ENCODE data around the gene PSMD2. TPM values are rescaled to one million over a fixed set of nuclear protein-coding genes. Genes with fewer than 3 reads are reported as not detected.

Gene PSMD2
- total RNA-seq, 1 experiment from 2014 or later = 536 TPM

DNA sequence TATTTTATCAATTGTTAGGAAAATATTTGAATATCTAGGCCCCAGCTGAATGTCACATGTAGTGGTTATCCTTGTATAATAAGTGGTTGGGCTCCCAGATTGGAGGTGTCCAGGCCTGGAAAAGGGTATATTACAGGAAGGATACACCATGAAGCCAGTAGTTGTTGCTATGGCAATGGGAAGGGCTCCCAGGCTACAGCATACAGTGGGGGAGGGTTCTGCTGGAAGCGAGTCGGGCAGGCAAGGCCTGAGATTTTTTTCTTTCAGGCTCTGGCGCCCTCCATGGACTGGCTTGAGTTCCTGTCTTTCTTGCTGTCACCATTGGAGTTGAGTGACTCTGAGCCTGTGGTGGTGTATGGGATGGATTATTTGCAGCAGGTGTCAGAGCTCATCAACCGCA is 14.3 kb upstream of the PSMD2 start:
- no peaks in the 10 kb centered on the region for H3K27me3 ChIP-seq (ENCODE audit: control insufficient read depth, insufficient read depth, low read length)
- H3K9me3 ChIP-seq (ENCODE audit: control insufficient read depth, insufficient read depth, low read depth, low read length) = no peaks in the 10 kb centered on the region
- CTCF ChIA-PET = interaction anchor here (0.7 to 1.2 kb wide), 2 partner anchors 57 to 388 kb away, joined by 3 to 7 read pairs; no protein-coding TSS in a partner anchor
- intact Hi-C loops (cut with micrococcal nuclease; ENCODE audit: unreplicated experiment) (loop anchor here (5.0 to 10.0 kb wide), 2 partner anchors 140 to 387 kb away; no protein-coding TSS in a partner anchor), in situ Hi-C loops (cut with HindIII; ENCODE audit: low pct_unique_long_range_greater_than_20kb, low sequenced_read_pairs) (no loop called here)
- no peaks in the 10 kb centered on the region for H3K4me1 ChIP-seq (ENCODE audit: control insufficient read depth, insufficient read depth, low read length)
- no peaks in the 10 kb centered on the region for H3K36me3 ChIP-seq (ENCODE audit: control insufficient read depth, insufficient read depth, low read length)
- peak; percentile 88 for ATAC-seq
- no peak for DNase-seq (ENCODE audit: low read depth, low spot score)
- TF ChIP-seq TCF7L2 (IDR thresholded peaks at IDR 0.05; ENCODE audit: low read depth, low read length) = no peak
- TF ChIP-seq, protein P1, sequence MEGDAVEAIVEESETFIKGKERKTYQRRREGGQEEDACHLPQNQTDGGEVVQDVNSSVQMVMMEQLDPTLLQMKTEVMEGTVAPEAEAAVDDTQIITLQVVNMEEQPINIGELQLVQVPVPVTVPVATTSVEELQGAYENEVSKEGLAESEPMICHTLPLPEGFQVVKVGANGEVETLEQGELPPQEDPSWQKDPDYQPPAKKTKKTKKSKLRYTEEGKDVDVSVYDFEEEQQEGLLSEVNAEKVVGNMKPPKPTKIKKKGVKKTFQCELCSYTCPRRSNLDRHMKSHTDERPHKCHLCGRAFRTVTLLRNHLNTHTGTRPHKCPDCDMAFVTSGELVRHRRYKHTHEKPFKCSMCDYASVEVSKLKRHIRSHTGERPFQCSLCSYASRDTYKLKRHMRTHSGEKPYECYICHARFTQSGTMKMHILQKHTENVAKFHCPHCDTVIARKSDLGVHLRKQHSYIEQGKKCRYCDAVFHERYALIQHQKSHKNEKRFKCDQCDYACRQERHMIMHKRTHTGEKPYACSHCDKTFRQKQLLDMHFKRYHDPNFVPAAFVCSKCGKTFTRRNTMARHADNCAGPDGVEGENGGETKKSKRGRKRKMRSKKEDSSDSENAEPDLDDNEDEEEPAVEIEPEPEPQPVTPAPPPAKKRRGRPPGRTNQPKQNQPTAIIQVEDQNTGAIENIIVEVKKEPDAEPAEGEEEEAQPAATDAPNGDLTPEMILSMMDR (IDR thresholded peaks at IDR 0.05) = peak; percentile 81; the same call in 1 of the 2 replicates
- no peak overlapping the region for H3K4me3 ChIP-seq (ENCODE audit: low read depth in 2 of 2, low read length in 2 of 2)
- H3K27ac ChIP-seq (ENCODE audit: low read length) = no peak overlapping the region
- BruUV-seq (replicated peaks) = no TSS peak
- POLR2A ChIA-PET = no interaction called here

- Histone ChIP-seq H3K4me1 (ENCODE audit: control insufficient read depth, insufficient read depth, low read length) (no peaks in the 10 kb centered on the region), H3K27ac (ENCODE audit: low read length) (no peak overlapping the region), H3K4me3 (ENCODE audit: low read depth in 2 of 2, low read length in 2 of 2) (no peak overlapping the region), H3K36me3 (ENCODE audit: control insufficient read depth, insufficient read depth, low read length) (no peaks in the 10 kb centered on the region), H3K27me3 (ENCODE audit: control insufficient read depth, insufficient read depth, low read length) (no peaks in the 10 kb centered on the region), H3K9me3 (ENCODE audit: control insufficient read depth, insufficient read depth, low read depth, low read length) (no peaks in the 10 kb centered on the region)
- DNase-seq (ENCODE audit: low read depth, low spot score) (peak; percentile 43), ATAC-seq (peak; percentile 83)
- no peak for TF ChIP-seq TCF7L2 (IDR thresholded peaks at IDR 0.05; ENCODE audit: low read depth, low read length)
- TF ChIP-seq, protein P1 (IDR thresholded peaks at IDR 0.05) = peak; percentile 96
- TF ChIP-seq, protein P2, sequence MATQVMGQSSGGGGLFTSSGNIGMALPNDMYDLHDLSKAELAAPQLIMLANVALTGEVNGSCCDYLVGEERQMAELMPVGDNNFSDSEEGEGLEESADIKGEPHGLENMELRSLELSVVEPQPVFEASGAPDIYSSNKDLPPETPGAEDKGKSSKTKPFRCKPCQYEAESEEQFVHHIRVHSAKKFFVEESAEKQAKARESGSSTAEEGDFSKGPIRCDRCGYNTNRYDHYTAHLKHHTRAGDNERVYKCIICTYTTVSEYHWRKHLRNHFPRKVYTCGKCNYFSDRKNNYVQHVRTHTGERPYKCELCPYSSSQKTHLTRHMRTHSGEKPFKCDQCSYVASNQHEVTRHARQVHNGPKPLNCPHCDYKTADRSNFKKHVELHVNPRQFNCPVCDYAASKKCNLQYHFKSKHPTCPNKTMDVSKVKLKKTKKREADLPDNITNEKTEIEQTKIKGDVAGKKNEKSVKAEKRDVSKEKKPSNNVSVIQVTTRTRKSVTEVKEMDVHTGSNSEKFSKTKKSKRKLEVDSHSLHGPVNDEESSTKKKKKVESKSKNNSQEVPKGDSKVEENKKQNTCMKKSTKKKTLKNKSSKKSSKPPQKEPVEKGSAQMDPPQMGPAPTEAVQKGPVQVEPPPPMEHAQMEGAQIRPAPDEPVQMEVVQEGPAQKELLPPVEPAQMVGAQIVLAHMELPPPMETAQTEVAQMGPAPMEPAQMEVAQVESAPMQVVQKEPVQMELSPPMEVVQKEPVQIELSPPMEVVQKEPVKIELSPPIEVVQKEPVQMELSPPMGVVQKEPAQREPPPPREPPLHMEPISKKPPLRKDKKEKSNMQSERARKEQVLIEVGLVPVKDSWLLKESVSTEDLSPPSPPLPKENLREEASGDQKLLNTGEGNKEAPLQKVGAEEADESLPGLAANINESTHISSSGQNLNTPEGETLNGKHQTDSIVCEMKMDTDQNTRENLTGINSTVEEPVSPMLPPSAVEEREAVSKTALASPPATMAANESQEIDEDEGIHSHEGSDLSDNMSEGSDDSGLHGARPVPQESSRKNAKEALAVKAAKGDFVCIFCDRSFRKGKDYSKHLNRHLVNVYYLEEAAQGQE (IDR thresholded peaks at IDR 0.05; ENCODE audit: insufficient read depth in 1 of 2, low read depth in 2 of 2, low read length in 1 of 2) = 0 out of 4 replicates have a peak, but pooled peaks of 1 of the 2 experiments have one; percentile 52
- no peak for TF ChIP-seq POLR2AphosphoS5 (IDR thresholded peaks at IDR 0.05; ENCODE audit: low read depth, low read length)
- TF ChIP-seq SIN3A (IDR thresholded peaks at IDR 0.05; ENCODE audit: borderline replicate concordance, insufficient read depth, low read depth, low read length) = no peak
- POLR2A ChIA-PET = no interaction called here
- intact Hi-C loops (cut with micrococcal nuclease; ENCODE audit: unreplicated experiment) (loop anchor here (5.0 to 10.0 kb wide), 2 partner anchors 145 to 392 kb away; no protein-coding TSS in a partner anchor), in situ Hi-C loops (cut with HindIII; ENCODE audit: low pct_unique_long_range_greater_than_20kb, low sequenced_read_pairs) (no loop called here)
- BruUV-seq (replicated peaks) = no TSS peak
- CTCF ChIA-PET = interaction anchor here (0.6 kb wide), 2 partner anchors 82 to 394 kb away, joined by 4 to 9 read pairs; no protein-coding TSS in a partner anchor
Measured at GRCh38 chr3:184289426-184289938, 9.6 kb upstream of the PSMD2 start.

Measured in Panc1 (cell line).